Ishikawa (cell line): ENCODE data around the gene WDR86.

Experiments used
- CEBPB ChIP-seq: IDR thresholded peaks from 2 replicates; pipeline ENCODE4 v1.6.1; 2012
- CREB1 ChIP-seq: IDR thresholded peaks from 2 replicates; pipeline ENCODE4 v1.6.1; 2012; ENCODE audit warnings: low read depth
- EP300 ChIP-seq: IDR thresholded peaks from 2 replicates; pipeline ENCODE4 v1.6.1; 2012; ENCODE audit warnings: borderline replicate concordance
- FOXM1 ChIP-seq: IDR thresholded peaks from 2 replicates; pipeline ENCODE4 v1.6.1; 2012; ENCODE audit warnings: low read depth, borderline replicate concordance
- MAX ChIP-seq: IDR thresholded peaks from 2 replicates; pipeline ENCODE4 v1.6.1; 2012
- RAD21 ChIP-seq: IDR thresholded peaks from 2 replicates; pipeline ENCODE4 v1.6.1; 2012; ENCODE audit warnings: low read depth
- REST ChIP-seq: IDR thresholded peaks from 2 replicates; pipeline ENCODE4 v1.6.1; 2012; ENCODE audit warnings: low read depth, mild to moderate bottlenecking

- TF ChIP-seq FOXM1, result no peak
- TF ChIP-seq RAD21, result no peak
- TF ChIP-seq REST, result no peak
- no peak for TF ChIP-seq MAX
- TF ChIP-seq EP300, result no peak
- no peak for TF ChIP-seq CREB1
- TF ChIP-seq CEBPB, result no peak
Measured at GRCh38 chr7:151457534-151457933, 47.7 kb upstream of the WDR86 start.
